Ectodermal cell (in vitro differentiated cells): Measurements from ENCODE around the gene EFNA5.
A peak's percentile ranks its signal among the peaks of the same experiment; 100 is the strongest.

ENCODE experiments used
- H3K27ac ChIP-seq: 2 replicates; pipeline ENCODE4 v1.7.0; 2013; ENCODE audit warnings: mild to moderate bottlenecking, low read depth, low read length; ENCODE audit not compliant: insufficient read depth, poor library complexity, severe bottlenecking
- H3K27me3 ChIP-seq: 2 replicates; pipeline ENCODE4 v1.7.0; 2013; ENCODE audit warnings: mild to moderate bottlenecking, low read length; ENCODE audit not compliant: insufficient read depth, control insufficient read depth, poor library complexity, severe bottlenecking
- H3K36me3 ChIP-seq: one replicate; pipeline ENCODE4 v1.7.0; 2013; ENCODE audit warnings: low read length; ENCODE audit not compliant: control insufficient read depth, insufficient read depth
- H3K4me1 ChIP-seq: one replicate; pipeline ENCODE4 v1.7.0; 2013; ENCODE audit warnings: low read length; ENCODE audit not compliant: control insufficient read depth, insufficient read depth
- H3K4me3 ChIP-seq: 2 replicates; pipeline ENCODE4 v1.7.0; 2013; ENCODE audit warnings: low read depth, low read length, control low read depth; ENCODE audit not compliant: insufficient read depth
- H3K9me3 ChIP-seq: 2 replicates; pipeline ENCODE4 v1.7.0; 2013; ENCODE audit warnings: mild to moderate bottlenecking, low read length, moderate library complexity; ENCODE audit not compliant: control insufficient read depth
- WGBS, 2 experiments: methylation state at CpG; one replicate each; pipeline ENCODE4 v1.1.7; 2013; ENCODE audit warnings: missing lambda C conversion rate in 2 of 2; 5-methylcytosine and 5-hydroxymethylcytosine counted together

The EFNA5 gene

DNA sequence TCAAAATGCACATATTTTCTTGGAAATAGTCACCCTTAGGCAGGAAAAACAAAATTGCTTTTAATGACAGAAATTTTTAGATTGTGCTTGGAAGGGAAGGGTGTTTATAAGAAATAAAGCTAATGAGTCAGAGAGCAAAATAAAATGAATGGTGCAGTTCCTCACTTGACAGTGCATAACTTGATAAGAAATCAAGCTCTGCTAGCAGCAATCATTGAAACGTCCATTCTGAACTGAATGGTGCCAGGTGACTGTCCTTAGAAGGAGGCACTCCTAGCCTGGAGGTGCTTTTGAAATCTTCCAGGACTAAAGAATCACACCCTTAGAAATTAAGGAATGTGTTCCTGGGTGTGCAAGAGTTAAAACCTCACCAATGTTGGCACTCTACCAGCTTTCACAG is 202.5 kb downstream of the EFNA5 start:
- Histone ChIP-seq H3K27ac (no peak overlapping the region), H3K4me3 (no peak overlapping the region), H3K4me1 (peaks cover 23% of the 10 kb centered on the region), H3K36me3 (no peaks in the 10 kb centered on the region), H3K27me3 (no peaks in the 10 kb centered on the region), H3K9me3 (no peaks in the 10 kb centered on the region)
- WGBS, 2 experiments: 78 to 95% methylated on average over 1 of the region's 1 CpG

- 87 to 91% methylated on average over 5 of the region's 5 CpGs for WGBS, 2 experiments
- Histone ChIP-seq H3K36me3 (no peaks in the 10 kb centered on the region), H3K27ac (no peak overlapping the region), H3K4me1 (peaks cover 27% of the 10 kb centered on the region), H3K4me3 (no peak overlapping the region), H3K9me3 (no peaks in the 10 kb centered on the region), H3K27me3 (no peaks in the 10 kb centered on the region)
These were observed 203.4 kb downstream of the EFNA5 start for GRCh38 chr5:107467137-107467932.

DNA sequence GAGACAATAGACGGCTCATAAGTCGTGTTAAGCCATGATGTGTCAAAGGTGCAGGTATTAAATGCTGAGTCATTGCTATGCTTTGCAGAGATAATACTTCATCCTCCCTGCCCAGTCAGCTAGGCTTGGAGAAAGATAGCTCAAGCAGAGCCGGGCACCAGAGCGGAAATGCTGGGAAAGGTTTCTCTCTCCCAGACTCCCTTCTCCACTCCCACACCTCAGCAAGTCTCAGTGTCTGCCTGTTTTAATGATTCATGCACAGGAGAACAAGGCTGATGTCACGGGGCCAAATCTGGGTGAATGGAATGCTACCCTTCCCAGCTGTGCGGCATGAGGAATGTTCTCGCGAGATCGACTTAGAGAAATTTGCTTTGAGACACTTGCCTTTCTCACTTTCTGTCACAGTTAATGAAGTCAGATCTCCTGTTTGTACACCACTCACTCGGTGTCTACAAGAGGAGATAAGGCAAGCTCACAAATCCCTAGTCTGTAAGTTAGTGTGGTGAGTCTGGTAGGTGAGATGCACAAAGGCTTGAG is 204.4 kb downstream of the EFNA5 start:
- WGBS, 2 experiments: 86 to 87% methylated on average over 10 of the region's 10 CpGs
- Histone ChIP-seq H3K9me3 (no peaks in the 10 kb centered on the region), H3K4me3 (no peak overlapping the region), H3K36me3 (no peaks in the 10 kb centered on the region), H3K27me3 (no peaks in the 10 kb centered on the region), H3K4me1 (peaks cover 33% of the 10 kb centered on the region), H3K27ac (peak overlapping the region; percentile 39)

DNA sequence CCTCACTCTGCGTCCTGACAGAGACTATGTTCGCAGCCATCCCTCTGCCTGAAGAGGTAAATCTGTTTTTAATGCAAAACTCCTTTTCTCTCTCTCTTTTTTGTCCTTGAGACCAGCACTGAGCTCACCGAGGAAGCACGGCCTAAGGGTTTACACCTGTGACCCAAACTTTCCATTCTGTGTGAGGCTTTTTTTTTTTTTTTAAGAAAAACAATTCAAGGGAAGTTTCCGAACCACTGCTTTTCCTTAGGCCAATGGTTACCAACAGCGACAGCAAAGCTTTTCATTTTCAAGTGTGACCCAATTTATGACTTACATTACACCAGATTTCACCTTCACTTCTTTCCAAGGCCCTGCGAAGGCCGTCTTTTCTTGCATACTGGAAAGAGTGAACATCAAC is 205.9 kb downstream of the EFNA5 start:
- no peak overlapping the region for H3K4me3 ChIP-seq
- H3K9me3 ChIP-seq: no peaks in the 10 kb centered on the region
- peaks cover 39% of the 10 kb centered on the region for H3K4me1 ChIP-seq
- H3K36me3 ChIP-seq: no peaks in the 10 kb centered on the region
- WGBS, 2 experiments: 79% methylated on average over 8 of the region's 8 CpGs
- H3K27me3 ChIP-seq: no peaks in the 10 kb centered on the region
- no peak overlapping the region for H3K27ac ChIP-seq

DNA sequence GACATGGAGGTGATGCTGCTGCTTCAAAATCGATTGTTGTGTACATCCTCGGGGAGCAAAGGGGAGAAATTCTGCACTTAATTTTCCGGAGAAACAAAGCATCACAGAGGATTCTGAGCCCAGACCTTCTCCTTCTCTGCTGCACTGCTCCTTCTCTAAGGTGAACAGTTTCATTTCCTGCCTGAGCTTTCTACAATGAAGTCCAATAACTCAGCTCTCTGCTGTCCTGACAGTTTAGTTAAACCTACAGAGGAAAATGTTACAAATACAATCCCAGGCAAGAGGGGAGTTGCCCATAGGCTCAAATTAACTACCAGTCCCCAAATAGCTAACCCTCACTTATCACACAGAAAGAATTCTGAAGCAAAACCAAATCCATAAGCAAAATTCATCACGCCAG is 206.3 kb downstream of the EFNA5 start:
- Histone ChIP-seq H3K4me3 (no peak overlapping the region), H3K27me3 (no peaks in the 10 kb centered on the region), H3K4me1 (peaks cover 43% of the 10 kb centered on the region), H3K36me3 (no peaks in the 10 kb centered on the region), H3K27ac (no peak overlapping the region), H3K9me3 (no peaks in the 10 kb centered on the region)
- 94 to 95% methylated on average over 4 of the region's 4 CpGs for WGBS, 2 experiments

- 88 to 100% methylated on average over 1 of the region's 1 CpG for WGBS, 2 experiments
- no peak overlapping the region for H3K27ac ChIP-seq
- H3K4me1 ChIP-seq: peaks cover 43% of the 10 kb centered on the region
- H3K4me3 ChIP-seq: no peak overlapping the region
- H3K27me3 ChIP-seq: no peaks in the 10 kb centered on the region
- no peaks in the 10 kb centered on the region for H3K9me3 ChIP-seq
- no peaks in the 10 kb centered on the region for H3K36me3 ChIP-seq
These were observed 207.0 kb downstream of the EFNA5 start for GRCh38 chr5:107463731-107464130.

DNA sequence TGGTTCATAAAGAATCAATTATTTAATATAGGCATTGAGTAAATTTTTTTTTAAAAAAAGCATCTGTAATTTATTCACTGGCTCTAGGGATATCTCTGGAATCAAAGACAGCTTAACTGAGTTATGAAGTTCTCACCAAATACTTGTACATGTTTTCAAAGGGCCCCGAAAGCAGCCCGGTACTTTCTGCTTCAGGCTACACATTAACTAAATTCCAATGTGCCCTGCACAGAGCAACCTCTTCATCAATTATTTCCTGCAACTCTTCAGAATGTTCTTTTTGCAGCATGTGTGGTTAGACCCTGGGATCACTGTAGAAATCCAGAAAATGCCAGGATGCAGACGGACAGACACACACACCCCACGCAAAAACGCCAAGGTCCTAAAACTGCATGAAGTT is 209.0 kb downstream of the EFNA5 start:
- no peaks in the 10 kb centered on the region for H3K9me3 ChIP-seq
- no peak overlapping the region for H3K4me3 ChIP-seq
- H3K36me3 ChIP-seq: no peaks in the 10 kb centered on the region
- H3K27me3 ChIP-seq: no peaks in the 10 kb centered on the region
- H3K27ac ChIP-seq: no peak overlapping the region
- WGBS, 2 experiments: 93 to 97% methylated on average over 5 of the region's 5 CpGs
- peaks cover 46% of the 10 kb centered on the region for H3K4me1 ChIP-seq

DNA sequence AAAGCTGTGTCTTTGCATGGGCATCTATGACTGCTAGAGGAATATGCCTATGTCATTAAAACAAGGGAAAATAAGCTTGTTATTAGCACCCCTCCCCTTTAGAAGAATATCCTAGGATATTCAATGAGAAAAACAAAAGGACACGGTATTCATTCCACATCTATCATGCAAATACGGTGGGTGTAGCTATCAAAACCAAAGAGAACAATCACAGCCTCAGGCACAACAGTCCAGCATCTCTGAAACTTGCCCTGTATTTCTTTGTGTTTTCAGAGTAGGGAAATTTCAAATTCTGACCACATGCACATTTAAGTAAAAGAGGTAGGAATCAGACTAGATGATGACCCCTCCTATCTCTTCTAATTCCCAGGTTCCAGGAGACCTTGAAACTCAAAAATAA is 209.9 kb downstream of the EFNA5 start:
- 62 to 72% methylated on average over 2 of the region's 2 CpGs for WGBS, 2 experiments
- Histone ChIP-seq H3K27ac (no peak overlapping the region), H3K4me3 (no peak overlapping the region), H3K36me3 (no peaks in the 10 kb centered on the region), H3K4me1 (peaks cover 48% of the 10 kb centered on the region), H3K27me3 (no peaks in the 10 kb centered on the region), H3K9me3 (no peaks in the 10 kb centered on the region)

- no peak overlapping the region for H3K4me3 ChIP-seq
- H3K27ac ChIP-seq: no peak overlapping the region
- WGBS, 2 experiments: 95 to 96% methylated on average over 3 of the region's 3 CpGs
- peaks cover 50% of the 10 kb centered on the region for H3K4me1 ChIP-seq
- H3K27me3 ChIP-seq: no peaks in the 10 kb centered on the region
- H3K9me3 ChIP-seq: no peaks in the 10 kb centered on the region
- no peaks in the 10 kb centered on the region for H3K36me3 ChIP-seq
These were observed 211.1 kb downstream of the EFNA5 start for GRCh38 chr5:107459605-107460004.

DNA sequence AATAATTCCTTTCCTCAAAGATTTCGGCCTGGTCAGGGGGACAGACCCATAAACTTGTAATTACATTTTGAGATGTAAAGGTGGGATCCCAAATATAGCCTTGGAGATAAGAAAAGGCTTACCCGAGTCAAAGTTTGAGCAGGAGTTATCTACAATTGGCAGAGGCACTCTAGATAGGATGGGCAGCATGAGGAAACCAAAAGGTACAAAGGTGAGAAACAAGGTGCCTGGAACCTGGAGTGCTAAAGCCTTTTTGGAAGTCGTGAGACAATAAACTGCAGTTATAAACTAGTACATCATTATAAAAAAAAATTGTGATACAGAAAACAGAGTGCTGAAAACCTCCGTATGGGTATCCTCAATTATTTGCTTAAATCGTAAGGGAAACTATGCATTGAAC is 212.4 kb downstream of the EFNA5 start:
- H3K9me3 ChIP-seq: no peaks in the 10 kb centered on the region
- H3K27ac ChIP-seq: no peak overlapping the region
- H3K36me3 ChIP-seq: no peaks in the 10 kb centered on the region
- no peak overlapping the region for H3K4me3 ChIP-seq
- peaks cover 43% of the 10 kb centered on the region for H3K4me1 ChIP-seq
- WGBS, 2 experiments: 91 to 97% methylated on average over 4 of the region's 5 CpGs
- no peaks in the 10 kb centered on the region for H3K27me3 ChIP-seq
